Keratinocyte (primary cell): ENCODE measurements around the gene AGFG1. TPM values are rescaled to one million over a fixed set of nuclear protein-coding genes. Genes with fewer than 3 reads are reported as not detected.

ENCODE experiments used
- DNase-seq: peaks from one replicate; pipeline ENCODE4 v3.0.0-alpha.2; 2011; ENCODE audit warnings: low read depth, missing footprints, low spot score
- FAIRE-seq: peaks from 2 replicates; lab custom pipeline; 2011; peaks lifted over from hg19 to GRCh38; lab: Jason Lieb, UNC
- H2AFZ ChIP-seq: 2 replicates; pipeline ENCODE4 v1.6.0; 2012; ENCODE audit warnings: low read length, control low read depth, inconsistent platforms; ENCODE audit not compliant: control insufficient read depth
- H3K27ac ChIP-seq: 2 replicates; pipeline ENCODE4 v1.5.1; 2011; ENCODE audit warnings: low read length; ENCODE audit not compliant: control insufficient read depth, insufficient read depth
- H3K27me3 ChIP-seq: 3 replicates; pipeline ENCODE4 v1.6.0; 2011; ENCODE audit warnings: low read length; ENCODE audit not compliant: control insufficient read depth, insufficient read depth; ENCODE audit errors: extremely low read depth
- H3K36me3 ChIP-seq, 2 experiments: 2 replicates in 1 of 2; 3 replicates in 1 of 2; pipeline ENCODE4 v1.5.1; 2011; ENCODE audit warnings: low read length in 2 of 2, mild to moderate bottlenecking in 1 of 2; ENCODE audit not compliant: control insufficient read depth in 2 of 2, insufficient read depth in 2 of 2; ENCODE audit errors: extremely low read depth in 1 of 2
- H3K4me1 ChIP-seq: 3 replicates; pipeline ENCODE4 v1.5.1; 2011; ENCODE audit warnings: low read length; ENCODE audit not compliant: control insufficient read depth, insufficient read depth; ENCODE audit errors: extremely low read depth
- H3K4me2 ChIP-seq: 3 replicates; pipeline ENCODE4 v1.6.0; 2011; ENCODE audit warnings: low read depth, low read length; ENCODE audit not compliant: control insufficient read depth, insufficient read depth; ENCODE audit errors: extremely low read depth
- H3K4me3 ChIP-seq, 3 experiments: fragments of 200-600 bp in 1 of 3; sonication (generic) in 1 of 3; 2 replicates in 2 of 3; 3 replicates in 1 of 3; pipeline ENCODE4 v1.5.1; 2011 to 2016; ENCODE audit warnings: low read length in 3 of 3, mild to moderate bottlenecking in 3 of 3, control low read depth in 2 of 3, inconsistent platforms in 1 of 3, low read depth in 1 of 3, mixed read lengths in 1 of 3, mixed run types in 1 of 3, moderate library complexity in 1 of 3; ENCODE audit not compliant: control insufficient read depth in 2 of 3, insufficient read depth in 2 of 3; ENCODE audit errors: extremely low read depth in 1 of 3
- H3K79me2 ChIP-seq: 2 replicates; pipeline ENCODE4 v1.6.0; 2012; ENCODE audit warnings: low read length; ENCODE audit not compliant: control insufficient read depth, insufficient read depth
- H3K9ac ChIP-seq: 3 replicates; pipeline ENCODE4 v1.6.0; 2011; ENCODE audit warnings: low read length; ENCODE audit not compliant: control insufficient read depth, insufficient read depth; ENCODE audit errors: extremely low read depth
- H3K9me1 ChIP-seq: 3 replicates; pipeline ENCODE4 v1.6.0; 2011; ENCODE audit warnings: low read length; ENCODE audit not compliant: control insufficient read depth, insufficient read depth; ENCODE audit errors: extremely low read depth
- H3K9me3 ChIP-seq: 2 replicates; pipeline ENCODE4 v1.5.1; 2012; ENCODE audit warnings: low read depth, low read length; ENCODE audit not compliant: control insufficient read depth
- H4K20me1 ChIP-seq: 3 replicates; pipeline ENCODE4 v1.6.0; 2011; ENCODE audit warnings: low read length; ENCODE audit not compliant: control insufficient read depth, insufficient read depth; ENCODE audit errors: extremely low read depth
- EZH2 ChIP-seq: IDR thresholded peaks from one replicate; pipeline ENCODE4 v1.6.1; 2012; ENCODE audit warnings: inconsistent platforms, mild to moderate bottlenecking, low read length, moderate library complexity
- dilution Hi-C: fragments of 300-500 bp; cut with MboI; formaldehyde crosslinking; loops from one replicate; pipeline ENCODE4 v1.7.0; 2020; ENCODE audit warnings: low sequenced_read_pairs; ENCODE audit not compliant: extremely low pct_ligation_motif_present
- polyA plus RNA-seq, 5 experiments: library from polyadenylated mRNA; depleted of rRNA in 3 of 5; stranded (reverse) in 3 of 5; stranded (forward) in 1 of 5; unstranded in 1 of 5; fragments of >200 nt; gene quantifications; 1 replicate in 1 of 5; 2 replicates in 3 of 5; 3 replicates in 1 of 5; pipeline versions ENCODE4 v1.2.1 to v1.2.3, GENCODE V29; 2011 to 2012; ENCODE audit warnings: missing spikeins in 2 of 5, low read depth in 1 of 5, low replicate concordance in 1 of 5
- TF ChIP-seq, protein P1 (sequence below), 3 experiments: IDR thresholded peaks in 1 of 3; conservative IDR thresholded peaks in 1 of 3; optimal IDR thresholded peaks in 1 of 3; 2 replicates in 2 of 3; 3 replicates in 1 of 3; pipeline versions ENCODE3 to v1.5.1; 2011; ENCODE audit warnings: low read length in 3 of 3, mild to moderate bottlenecking in 3 of 3, moderate library complexity in 2 of 3, control low read depth in 1 of 3, inconsistent platforms in 1 of 3; ENCODE audit not compliant: insufficient read depth in 2 of 3; ENCODE audit errors: extremely low read depth in 1 of 3

The AGFG1 gene
- polyA plus RNA-seq, 1 donor (not counting 4 experiments of a cell fraction or from before 2014, with no cell fraction given) = 111 TPM

- H3K9me1 ChIP-seq = no peaks in the 10 kb centered on the region
- H3K27ac ChIP-seq = no peak overlapping the region
- no peak overlapping the region for H3K9ac ChIP-seq
- no peaks in the 10 kb centered on the region for H3K9me3 ChIP-seq
- H3K4me2 ChIP-seq = no peak overlapping the region
- H3K36me3 ChIP-seq = no peaks in the 10 kb centered on the region
- no peaks in the 10 kb centered on the region for H4K20me1 ChIP-seq
- TF ChIP-seq, protein P1, sequence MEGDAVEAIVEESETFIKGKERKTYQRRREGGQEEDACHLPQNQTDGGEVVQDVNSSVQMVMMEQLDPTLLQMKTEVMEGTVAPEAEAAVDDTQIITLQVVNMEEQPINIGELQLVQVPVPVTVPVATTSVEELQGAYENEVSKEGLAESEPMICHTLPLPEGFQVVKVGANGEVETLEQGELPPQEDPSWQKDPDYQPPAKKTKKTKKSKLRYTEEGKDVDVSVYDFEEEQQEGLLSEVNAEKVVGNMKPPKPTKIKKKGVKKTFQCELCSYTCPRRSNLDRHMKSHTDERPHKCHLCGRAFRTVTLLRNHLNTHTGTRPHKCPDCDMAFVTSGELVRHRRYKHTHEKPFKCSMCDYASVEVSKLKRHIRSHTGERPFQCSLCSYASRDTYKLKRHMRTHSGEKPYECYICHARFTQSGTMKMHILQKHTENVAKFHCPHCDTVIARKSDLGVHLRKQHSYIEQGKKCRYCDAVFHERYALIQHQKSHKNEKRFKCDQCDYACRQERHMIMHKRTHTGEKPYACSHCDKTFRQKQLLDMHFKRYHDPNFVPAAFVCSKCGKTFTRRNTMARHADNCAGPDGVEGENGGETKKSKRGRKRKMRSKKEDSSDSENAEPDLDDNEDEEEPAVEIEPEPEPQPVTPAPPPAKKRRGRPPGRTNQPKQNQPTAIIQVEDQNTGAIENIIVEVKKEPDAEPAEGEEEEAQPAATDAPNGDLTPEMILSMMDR (optimal IDR thresholded peaks at IDR 0.05 in 1 of 3, IDR thresholded peaks at IDR 0.05 in 1 of 3, conservative IDR thresholded peaks at IDR 0.05 in 1 of 3; ENCODE audit: extremely low read depth in 1 of 3, insufficient read depth in 2 of 3, low read length in 3 of 3) = no peak
- TF ChIP-seq EZH2 = no peak
- H3K27me3 ChIP-seq = no peaks in the 10 kb centered on the region
- DNase-seq (no peak), FAIRE-seq (no peak)
- dilution Hi-C loops = no loop called here
- no peaks in the 10 kb centered on the region for H3K79me2 ChIP-seq
- no peak overlapping the region for H2AFZ ChIP-seq
- no peak overlapping the region for H3K4me3 ChIP-seq
- H3K4me1 ChIP-seq = peaks cover 15% of the 10 kb centered on the region
Observed at GRCh38 chr2:227460070-227460485, 11.9 kb upstream of the AGFG1 start.

DNA sequence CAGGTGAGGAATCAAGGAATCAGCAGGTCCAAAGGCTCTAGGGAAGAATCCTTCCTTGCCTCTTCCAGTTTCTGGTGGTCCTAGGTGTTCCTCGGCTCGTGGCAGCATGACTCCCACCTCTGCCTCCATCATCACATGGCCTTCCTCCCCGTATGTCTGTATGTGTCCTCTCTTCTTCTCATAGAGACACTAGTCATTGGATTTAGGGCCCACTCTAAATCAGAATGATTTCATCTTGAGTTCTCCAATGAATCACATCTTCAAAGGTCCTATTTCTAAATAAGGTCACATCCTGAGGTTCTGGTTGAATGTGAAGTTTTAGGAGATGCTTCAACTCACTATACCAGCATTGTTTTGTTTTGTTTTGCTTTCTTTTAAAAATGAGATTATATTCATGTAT lies 11.1 kb upstream of the AGFG1 start:
- H3K9me1 ChIP-seq = no peaks in the 10 kb centered on the region
- no peaks in the 10 kb centered on the region for H3K27me3 ChIP-seq
- no peak overlapping the region for H2AFZ ChIP-seq
- H3K27ac ChIP-seq = no peak overlapping the region
- H3K4me2 ChIP-seq = no peak overlapping the region
- no peak overlapping the region for H3K9ac ChIP-seq
- TF ChIP-seq, protein P1 (optimal IDR thresholded peaks at IDR 0.05 in 1 of 3, IDR thresholded peaks at IDR 0.05 in 1 of 3, conservative IDR thresholded peaks at IDR 0.05 in 1 of 3; ENCODE audit: extremely low read depth in 1 of 3, insufficient read depth in 2 of 3, low read length in 3 of 3) = no peak
- no peak for TF ChIP-seq EZH2
- no peaks in the 10 kb centered on the region for H4K20me1 ChIP-seq
- H3K4me1 ChIP-seq = peaks cover 17% of the 10 kb centered on the region
- FAIRE-seq (no peak), DNase-seq (no peak)
- dilution Hi-C loops = no loop called here
- H3K79me2 ChIP-seq = no peaks in the 10 kb centered on the region
- no peak overlapping the region for H3K4me3 ChIP-seq
- H3K9me3 ChIP-seq = no peaks in the 10 kb centered on the region
- H3K36me3 ChIP-seq = no peaks in the 10 kb centered on the region
